Smooth muscle cell of the brain vasculature (primary cell): ENCODE measurements around the gene APC.
"Not testable (repeated sequence)": the region's sequence is repeated elsewhere in the genome, so short reads cannot be mapped to it uniquely, and the experiment has no call there.

Experiments
- DNase-seq: peaks from one replicate; pipeline ENCODE4 v3.0.0-alpha.2; 2012; ENCODE audit warnings: low read depth, low spot score

APC gene

DNA sequence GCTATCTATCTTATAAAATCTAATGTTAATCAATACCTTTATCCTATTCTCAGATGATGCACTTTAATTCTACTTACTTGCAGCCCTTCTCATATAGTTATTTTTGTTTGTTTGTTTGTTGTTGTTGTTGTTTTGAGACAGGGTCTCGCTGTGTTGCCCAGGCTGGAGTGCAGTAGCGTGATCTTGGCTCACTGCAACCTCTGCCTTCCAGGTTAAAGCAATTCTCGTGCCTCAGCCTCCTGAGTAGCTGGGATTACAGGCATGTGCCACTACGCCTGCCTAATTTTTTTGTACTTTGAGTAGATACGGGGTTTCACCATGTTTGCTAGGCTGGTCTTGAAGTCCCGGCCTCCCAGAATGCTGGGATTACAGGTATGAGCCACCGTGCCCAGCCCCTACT, 20.8 kb upstream of the APC start:
- DNase-seq = not testable (repeated sequence)

DNA sequence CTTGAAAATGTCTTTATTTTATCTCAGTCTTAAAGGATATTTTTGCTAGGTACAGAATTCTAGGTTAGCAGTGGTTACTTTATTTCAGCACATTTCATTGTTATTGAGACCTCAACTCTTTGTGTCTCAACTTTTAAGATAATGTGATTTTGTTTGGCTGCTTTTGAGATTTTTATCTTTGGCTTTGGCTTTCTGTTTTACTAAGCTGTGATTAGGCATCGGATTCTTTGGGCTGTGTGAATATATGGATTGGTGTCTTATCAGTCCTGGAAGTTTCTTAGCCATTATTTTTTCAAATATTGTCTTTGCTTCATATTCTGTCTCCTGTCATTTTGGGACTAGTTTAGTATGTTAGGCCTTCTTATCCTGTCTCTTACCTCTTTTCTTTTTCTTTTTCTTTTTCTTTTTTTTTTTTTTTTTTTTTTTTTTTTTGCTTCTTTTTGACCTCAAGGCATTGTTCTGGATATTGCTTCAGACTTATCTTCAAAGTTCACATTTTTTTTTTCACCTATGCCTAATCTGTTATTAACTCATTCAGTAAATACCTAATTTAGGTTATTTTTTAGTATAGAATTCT, 20.1 kb upstream of the APC start:
- no peak for DNase-seq

DNA sequence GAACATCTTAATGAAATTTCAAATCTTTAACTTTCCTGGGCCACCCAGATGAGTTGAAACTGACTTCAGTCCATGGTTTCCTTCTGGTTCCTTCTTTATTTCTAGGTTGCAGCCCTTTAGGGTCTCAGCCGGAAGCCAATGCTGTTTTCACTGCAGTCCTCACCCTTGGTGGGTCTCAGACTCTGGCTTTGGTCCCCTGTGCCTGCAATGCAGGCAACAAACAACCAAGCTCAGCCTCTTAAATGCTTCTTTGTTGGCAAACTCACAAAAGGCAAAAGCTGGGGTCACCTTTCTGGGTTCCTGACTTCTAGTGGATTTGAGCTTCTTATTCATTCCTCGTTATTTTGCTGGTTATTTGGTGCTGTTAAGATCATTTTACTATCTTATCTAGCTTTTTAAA, 19.3 kb upstream of the APC start:
- no peak for DNase-seq

DNA sequence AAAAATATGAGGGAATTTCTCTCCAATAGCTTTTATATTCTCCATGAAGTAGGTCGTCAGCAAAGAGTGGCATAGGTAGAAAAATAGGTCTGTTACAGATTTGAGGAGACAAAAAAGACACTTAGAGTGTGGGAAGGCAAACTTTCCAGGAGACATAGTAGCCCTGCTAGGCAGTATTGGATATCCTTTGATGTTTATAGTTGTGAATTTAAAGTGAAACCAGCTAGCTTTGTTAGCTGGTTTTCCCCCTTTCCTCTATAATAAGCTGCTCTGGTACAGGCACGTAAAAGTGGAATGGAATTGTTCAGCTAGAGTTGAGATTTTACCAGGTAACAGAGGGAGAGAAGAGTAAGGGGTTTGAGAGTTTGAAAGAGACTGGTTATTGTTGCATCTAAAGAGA, 17.1 kb upstream of the APC start:
- DNase-seq = no peak

DNA sequence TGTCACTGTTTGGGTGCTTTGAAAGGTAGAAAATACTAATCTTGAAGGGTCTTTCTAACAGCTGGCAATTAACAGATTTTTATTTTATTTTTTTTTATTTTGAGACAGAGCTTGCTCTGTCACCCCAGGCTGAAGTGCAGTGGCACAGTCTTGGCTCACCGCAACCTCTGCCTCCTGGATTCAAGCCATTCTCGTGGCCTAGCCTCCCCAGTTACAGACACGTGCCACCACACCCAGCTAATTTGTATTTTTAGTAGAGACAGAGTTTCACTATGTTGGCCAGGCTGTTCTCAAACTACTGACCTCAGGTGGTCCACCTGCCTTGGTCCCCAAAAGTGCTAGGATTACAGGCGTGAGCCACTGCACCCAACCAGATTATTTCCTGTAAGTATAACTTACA, 12.8 kb upstream of the APC start:
- no peak for DNase-seq

DNA sequence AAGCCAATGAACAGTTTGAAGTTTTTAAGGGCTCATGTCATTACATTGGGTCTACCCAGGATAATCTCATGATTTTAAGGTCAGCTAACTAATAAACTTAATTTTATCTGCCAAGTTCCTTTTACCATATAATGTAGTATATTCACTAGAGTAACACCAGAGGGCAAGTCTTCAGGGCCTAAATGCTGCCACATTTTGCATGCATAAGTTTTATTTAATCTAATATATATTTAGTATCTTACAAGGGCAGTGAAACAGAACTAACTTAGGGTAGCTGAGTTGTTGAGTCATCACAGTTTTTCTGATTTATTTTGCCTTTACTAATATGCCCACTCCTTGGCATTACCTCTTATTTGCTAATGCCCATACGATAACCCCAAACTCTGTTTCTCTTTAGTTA, 8.1 kb upstream of the APC start:
- no peak for DNase-seq

DNA sequence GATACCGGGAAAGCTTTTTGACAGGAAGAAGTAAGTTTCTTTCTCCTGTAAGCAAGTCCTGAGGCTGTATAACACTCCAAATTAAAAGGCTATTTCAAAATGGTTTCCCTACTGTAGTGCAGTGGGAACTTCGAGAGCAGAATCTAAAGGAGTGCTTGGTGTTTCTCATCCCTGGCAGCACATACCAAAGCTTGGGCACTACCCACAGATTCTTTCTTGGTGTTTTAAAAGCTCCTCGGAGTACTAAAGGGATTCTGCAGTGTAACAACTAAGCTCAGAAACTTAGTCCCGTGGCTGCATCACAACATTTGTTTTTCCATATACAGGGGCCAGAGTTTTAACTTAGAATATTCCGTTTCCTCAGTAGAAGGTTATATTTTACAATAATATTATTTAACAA, 5.6 kb upstream of the APC start:
- no peak for DNase-seq

DNA sequence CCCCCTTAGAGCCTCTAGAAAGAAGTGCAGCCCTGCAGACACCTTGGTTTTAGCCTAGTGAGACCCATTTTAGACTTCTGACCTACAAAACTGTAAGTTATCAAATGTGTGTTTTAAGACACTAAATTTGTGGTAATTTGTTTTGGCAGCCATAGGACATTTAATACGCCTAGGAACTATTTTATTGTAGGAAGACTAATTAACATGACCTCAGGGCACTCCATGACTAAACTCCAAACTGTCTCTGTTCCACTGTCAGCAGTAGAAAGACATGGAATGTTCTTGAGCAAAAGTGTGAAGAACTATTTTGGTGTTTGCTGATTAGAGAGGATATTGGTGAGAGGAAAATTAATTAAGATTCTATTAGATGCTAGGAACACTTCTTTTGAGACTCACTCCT, 4.1 kb upstream of the APC start:
- DNase-seq = no peak

DNA sequence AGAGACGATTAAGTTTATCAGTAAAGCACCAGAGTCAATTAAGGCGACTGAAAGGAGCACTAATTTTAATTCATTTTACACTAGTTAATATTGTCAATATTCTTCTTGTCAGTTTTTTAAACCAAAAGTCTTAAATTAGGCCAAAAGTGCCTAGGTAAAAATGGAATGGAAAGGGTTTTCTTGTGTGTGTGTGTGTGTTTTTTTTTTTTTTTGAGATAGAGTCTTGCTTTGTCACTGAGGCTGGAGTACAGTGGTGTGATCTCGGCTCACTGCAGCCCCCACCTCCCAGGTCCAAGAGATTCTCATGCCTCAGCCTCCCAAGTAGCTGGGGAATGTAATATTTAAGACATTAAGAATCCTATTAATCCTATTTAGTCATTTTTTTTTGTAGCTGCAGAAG, 3.1 kb upstream of the APC start:
- DNase-seq = no peak

DNA sequence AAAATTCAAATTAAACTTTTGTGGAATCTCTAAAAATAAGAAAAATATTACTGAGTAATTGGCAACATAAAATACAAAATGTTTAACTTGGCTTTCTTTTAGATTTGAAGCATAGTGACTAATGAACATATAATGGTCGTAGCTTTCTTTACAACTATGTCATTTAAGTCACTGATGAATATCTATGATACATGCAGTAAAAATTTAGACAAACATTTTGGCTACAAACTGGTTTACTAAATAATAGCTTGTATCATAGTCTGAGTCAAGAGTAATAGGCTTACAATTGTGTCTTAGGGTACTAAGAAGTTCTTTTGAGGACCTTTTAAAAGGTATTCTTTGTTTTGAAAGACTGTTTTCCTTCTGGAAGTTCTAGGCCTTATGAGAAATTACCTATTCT, 2.0 kb upstream of the APC start:
- no peak for DNase-seq

DNA sequence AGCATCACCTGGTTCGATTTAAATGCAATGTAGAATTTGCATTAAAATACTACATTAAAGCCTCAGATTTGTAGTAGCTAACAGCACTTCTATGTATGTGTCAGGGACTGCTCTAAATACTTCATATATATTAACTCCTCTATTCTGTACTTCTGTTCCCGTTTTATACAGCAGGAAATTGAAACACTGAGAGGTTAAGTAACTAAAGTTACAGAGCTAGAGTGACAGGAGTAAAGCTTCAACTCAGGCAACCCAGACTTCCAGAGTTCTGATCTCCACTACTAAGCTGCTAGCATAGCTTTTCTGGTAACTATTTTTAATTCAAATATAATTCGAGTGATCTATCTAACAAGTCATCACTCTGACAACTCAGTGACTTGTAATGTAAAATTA, 619 bp upstream of the APC start:
- DNase-seq = no peak

DNA sequence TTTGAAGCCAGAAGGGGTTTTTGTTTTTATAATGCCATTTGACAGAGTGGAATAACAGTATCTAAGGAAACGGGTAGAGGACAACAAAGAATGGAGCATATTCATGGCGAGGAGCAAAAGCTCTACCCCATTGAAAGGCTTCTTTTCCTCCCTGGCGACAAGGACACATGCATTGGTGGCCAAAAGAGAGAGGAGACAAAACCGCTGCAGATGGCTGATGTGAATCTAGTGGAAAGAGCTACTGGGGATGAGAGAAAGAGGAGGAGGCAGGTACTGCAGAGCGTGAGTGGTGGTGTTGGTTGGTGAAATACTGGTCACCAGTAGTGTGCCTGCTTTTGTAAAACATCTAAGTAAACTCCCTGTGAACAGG, 491 bp downstream of the APC start:
- no peak for DNase-seq

DNA sequence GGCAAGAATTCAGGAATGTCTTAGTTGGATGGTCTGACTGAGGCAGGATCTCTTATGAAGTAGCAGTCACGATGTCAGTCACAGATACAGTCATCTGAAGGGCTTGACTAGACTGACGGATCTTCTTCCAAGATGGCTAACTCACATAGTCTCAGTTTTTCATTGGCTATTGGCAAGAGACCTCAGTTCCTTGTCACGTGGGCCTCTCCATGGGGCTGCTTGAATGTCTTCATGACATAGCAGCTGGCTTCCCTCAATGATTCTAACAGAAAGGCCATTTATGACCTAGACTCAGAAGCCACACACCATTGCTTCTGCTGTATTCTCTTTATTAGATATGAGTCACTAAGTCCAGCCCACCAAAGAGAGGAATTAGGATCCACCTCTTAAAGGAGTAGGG, 4.7 kb downstream of the APC start:
- no peak for DNase-seq

DNA sequence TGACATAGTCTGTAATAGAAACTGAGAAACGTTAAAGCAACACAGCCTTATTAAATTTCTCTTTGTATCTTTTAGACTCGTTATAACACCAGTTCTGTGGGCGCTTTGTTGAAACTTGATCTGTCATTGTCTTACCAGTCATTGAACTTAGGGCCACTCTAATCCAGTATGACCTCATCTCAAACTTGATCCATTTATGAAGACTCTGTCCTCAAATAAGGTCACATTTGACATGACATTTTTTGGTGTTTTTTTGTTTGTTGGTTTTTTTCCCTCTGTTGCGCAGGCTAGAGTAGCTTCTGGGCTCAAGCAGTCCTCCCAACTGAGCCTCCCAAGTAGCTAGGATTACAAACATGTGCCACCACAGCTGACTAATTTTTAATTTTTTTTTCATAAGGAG, 5.9 kb downstream of the APC start:
- no peak for DNase-seq

DNA sequence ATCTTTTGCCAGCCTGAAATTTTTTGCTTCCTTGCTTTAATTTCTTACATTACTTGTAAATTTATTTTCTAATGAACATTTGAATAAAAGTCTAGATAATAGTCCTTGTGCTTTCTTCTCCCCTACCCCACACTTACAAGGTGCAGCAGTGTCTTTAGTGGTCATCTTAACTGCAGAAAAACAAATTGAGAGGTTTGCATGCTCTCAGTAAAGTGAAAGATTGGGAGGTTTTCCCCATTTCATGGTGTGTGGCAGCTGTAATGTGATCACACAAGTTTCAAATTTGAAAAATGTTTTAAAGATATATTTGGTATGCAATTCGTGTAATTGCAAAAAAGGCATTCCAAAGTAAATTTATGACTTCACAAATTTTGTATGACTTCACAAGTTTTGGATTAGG, 14.7 kb downstream of the APC start:
- no peak for DNase-seq

DNA sequence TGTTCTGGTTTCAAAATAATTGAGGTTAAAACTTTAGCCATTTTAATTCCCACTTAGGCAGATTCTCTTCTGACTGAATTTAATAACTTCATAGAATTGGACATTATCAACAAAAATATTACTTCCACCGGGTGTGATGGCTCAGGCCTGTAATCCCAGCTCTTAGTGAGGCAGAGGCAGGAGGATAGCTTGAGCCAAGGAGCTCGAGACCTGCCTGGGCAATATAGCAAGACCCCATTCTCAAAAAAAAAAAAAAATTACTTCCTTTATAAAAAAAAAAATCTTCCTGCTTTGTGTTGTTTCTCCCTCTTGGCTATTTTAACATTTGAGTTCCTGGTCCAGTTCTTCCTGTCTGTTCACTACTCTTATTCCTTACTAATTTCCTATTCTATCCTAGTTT, 18.0 kb downstream of the APC start:
- DNase-seq = no peak

DNA sequence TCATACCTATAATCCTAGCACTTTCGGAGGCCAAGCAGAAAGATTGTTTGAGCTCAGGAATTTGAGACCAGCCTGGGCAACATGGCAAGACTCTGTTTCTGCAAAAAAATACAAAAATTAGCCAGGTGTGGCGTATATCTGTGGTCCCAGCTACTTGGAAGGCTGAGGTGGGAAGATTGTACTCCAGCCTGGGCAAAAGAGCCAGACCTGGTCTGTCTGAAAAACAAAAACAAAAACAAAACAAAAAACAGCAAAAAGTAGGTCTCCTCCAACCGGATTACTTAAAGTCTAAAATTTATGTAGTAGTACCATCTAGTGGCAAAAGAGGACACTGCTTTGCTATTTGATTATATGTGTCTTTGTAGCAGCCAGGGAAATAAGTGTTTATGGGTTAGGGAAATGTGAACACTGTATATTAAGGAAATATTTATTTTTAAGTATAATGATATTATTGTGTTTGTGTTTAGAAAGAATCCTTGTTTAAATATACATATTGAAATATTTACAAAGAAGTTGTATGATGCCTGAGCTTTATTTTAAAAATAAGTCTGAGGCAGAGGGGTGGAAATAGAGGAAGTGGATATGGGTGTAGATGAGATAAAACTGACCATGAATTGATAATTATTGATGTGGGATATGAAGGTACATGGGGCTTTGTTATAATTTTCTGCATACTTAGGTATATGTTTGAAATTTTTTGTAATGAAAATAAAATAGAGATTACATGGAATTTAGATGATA, 20.0 kb downstream of the APC start:
- peak; percentile 29 for DNase-seq

DNA sequence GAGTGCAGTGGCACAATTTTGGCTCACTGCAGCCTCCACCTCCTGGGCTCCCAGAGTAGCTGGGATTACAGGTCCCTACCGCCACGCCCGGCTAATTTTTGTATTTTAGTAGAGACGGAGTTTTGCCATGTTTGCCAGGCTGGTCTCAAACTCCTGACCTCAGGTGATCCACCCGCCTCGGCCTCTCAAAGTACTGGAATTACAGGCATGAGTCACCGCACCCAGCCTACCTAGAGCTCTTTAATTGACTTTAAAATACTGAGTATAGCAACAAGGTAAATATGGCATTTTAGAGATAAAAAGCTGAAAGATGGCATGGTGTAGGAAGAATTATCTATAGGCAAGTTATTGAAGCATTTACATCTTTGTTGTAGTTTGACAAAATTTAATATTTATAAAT, 21.0 kb downstream of the APC start:
- DNase-seq = no peak

DNA sequence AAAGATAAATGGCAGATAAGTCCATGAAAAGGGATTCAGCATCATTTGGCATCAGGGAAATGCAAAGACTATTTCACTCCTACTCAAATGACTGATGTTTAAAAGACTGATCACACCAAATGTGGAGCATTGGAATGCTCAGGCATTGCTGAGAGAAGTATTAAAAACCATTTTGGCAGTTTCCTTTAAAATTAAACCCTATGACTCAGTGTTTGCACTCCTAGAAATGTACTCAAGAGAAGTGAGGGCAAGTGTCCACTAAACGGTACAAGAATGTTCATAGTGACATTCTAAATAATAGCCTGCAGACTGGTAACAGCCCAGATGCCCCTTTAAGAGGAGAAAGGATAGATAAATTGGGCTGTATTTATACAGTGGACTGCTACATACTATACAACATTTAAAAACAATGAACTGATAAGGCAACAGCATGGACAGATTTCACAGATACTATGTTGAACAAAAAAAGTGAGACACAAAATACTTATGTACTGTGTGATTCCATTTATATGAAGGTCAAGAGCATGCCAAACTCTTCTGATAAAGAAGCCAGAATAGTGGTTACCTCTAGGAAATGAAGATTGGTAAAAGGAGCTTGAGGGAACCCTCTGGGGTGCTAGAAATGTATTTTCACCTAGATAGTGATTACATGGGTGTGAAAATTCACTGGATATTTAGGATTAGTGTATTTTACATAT, 24.6 kb downstream of the APC start:
- DNase-seq = no peak

DNA sequence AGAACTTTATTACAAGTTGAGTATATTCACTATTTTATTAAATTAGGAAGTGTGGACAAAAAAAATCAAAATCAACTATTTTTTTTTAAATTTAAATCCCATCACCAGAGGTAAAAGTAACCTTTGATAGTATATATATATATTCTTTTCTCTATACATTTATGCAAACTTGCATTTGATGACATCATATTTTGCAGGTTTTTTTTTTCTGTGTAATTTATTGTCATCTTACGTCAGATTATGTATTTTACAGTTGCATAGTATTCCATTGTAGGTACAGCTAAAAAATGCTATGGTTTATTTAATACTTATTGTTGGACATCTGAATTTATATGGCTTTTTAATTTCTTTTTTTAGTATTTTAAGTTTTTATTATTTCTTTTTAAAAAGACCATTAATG, 25.5 kb downstream of the APC start:
- no peak for DNase-seq

DNA sequence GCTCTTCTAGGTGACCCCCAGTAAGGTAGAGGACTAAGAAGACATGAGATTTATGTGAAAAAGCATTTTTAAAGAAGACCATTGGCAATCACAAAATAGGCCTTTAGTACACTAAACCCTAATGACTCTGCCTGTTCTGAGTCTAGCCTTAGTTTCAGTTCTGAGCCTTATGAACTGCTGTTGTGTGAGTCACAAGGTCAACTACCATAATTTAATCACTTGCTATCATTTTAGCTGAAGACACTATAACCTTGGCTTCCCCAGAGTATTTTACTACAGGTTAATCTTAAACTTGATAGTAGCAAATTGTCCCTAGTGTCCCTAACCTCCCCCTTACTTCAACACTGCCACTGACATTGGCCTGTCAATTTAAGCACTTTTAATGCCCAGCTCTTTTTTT, 34.4 kb downstream of the APC start:
- no peak for DNase-seq

DNA sequence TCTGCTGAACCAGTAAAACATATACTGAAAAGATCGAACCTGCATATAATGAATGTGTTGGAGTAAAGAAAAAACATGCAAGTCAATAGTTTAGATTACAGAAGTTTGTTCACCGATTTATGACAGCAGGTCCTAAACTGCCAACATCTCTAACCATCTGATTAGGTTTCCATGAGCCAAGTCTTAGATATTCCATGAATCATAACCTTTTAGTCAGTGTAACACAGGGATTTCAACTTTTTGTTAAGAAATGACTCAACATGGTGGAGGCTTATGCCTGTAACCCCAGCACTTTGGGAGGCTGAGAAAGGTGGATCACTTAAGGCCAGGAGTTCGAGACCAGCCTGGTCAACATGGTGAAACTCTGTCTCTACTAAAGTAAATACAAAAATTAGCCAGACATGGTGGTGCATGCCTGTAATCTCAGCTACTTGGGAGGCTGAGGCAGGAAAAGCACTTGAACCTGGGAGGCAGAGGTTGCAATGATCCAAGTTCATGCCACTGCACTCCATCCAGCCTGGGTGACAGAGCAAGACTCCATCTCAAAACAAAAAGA, 38.7 kb downstream of the APC start:
- DNase-seq = no peak

DNA sequence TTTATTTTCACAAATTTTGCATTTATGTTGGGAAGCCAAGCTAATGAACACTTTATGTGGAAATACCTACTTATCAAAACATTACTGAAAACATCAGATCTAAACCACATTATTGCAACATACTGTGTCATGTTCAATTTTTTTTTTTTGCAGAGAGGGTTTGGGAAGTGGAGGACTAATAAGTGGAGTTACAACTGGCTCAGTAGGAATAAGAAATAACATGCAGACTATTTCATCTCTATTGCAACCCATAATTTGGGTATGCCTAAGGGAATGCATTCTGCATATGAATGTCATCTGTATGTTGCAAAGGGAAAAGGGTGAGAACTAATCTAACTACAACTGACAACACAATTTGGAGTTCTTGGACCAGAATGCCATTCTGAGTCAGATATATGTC, 41.8 kb downstream of the APC start:
- DNase-seq = peak; percentile 7
